ENCODE measurements around the gene LY6G6F.

- TF ChIP-seq POLR2AphosphoS5 (IDR thresholded peaks at IDR 0.05; ENCODE audit: low read depth, low read length) (peak; percentile 56), TAF1 (IDR thresholded peaks at IDR 0.05; ENCODE audit: borderline replicate concordance, insufficient read depth, low read length) (no peak), SIN3A (IDR thresholded peaks at IDR 0.05; ENCODE audit: borderline replicate concordance, insufficient read depth, low read length) (0 out of 2 replicates have a peak, but pooled peaks have one; percentile 66), REST (IDR thresholded peaks at IDR 0.05; ENCODE audit: insufficient read depth in 1 of 2, low read depth in 2 of 2, low read length in 2 of 2) (no peak), FOXP2 (optimal IDR thresholded peaks at IDR 0.05; ENCODE audit: borderline replicate concordance, extremely low read depth, extremely low read length, insufficient read depth) (peak; percentile 95)
Measured at GRCh38 chr6:31664790-31665500, 41.7 kb upstream of the LY6G6F start, which contains the start of gene GPANK1.
